ENCODE results near the gene OR4M1.
"Not testable (repeated sequence)": the region's sequence is repeated elsewhere in the genome, so short reads cannot be mapped to it uniquely, and the experiment has no call there.

OR4M1 gene

GRCh38 chr14:19773204-19773603 lies at the start of gene OR4M1:
TSS of gene OR4M1 (plus strand) at chr14:19773504. CDS start at chr14:19780323, 6,819 bp downstream.
- not testable (repeated sequence) for DNase-seq (ENCODE audit: low spot score)

GRCh38 chr14:19729359-19729758 lies 43.9 kb upstream of the OR4M1 start:
- no peak for DNase-seq (ENCODE audit: low spot score)

- no peak for DNase-seq (ENCODE audit: low spot score)
Measured at GRCh38 chr14:19729763-19730162, 43.5 kb upstream of the OR4M1 start.

GRCh38 chr14:19733893-19734292 lies 39.4 kb upstream of the OR4M1 start:
- not testable (repeated sequence) for DNase-seq (ENCODE audit: low spot score)

GRCh38 chr14:19743256-19743655 lies 30.0 kb upstream of the OR4M1 start, which contains the start of gene OR4Q3:
TSS of gene OR4Q3 (plus strand) at chr14:19743571.
- DNase-seq (ENCODE audit: low spot score) = no peak

- DNase-seq (ENCODE audit: low spot score) = not testable (repeated sequence)
Measured at GRCh38 chr14:19752316-19752715, 21.0 kb upstream of the OR4M1 start.

- DNase-seq (ENCODE audit: low spot score) = no peak
Measured at GRCh38 chr14:19754172-19754571, 19.1 kb upstream of the OR4M1 start.

- not testable (repeated sequence) for DNase-seq (ENCODE audit: low spot score)
Measured at GRCh38 chr14:19771491-19771890, 1.8 kb upstream of the OR4M1 start.

- DNase-seq (ENCODE audit: low spot score) = no peak
Measured at GRCh38 chr14:19771895-19772430, 1.3 kb upstream of the OR4M1 start.

- DNase-seq (ENCODE audit: low spot score) = not testable (repeated sequence)
Measured at GRCh38 chr14:19772454-19772853, 850 bp upstream of the OR4M1 start.

GRCh38 chr14:19775587-19775986 lies 2.3 kb downstream of the OR4M1 start:
- no peak for DNase-seq (ENCODE audit: low spot score)

- DNase-seq (ENCODE audit: low spot score) = not testable (repeated sequence)
Measured at GRCh38 chr14:19785848-19786247, 12.5 kb downstream of the OR4M1 start.

GRCh38 chr14:19787318-19787717 lies 14.0 kb downstream of the OR4M1 start:
- not testable (repeated sequence) for DNase-seq (ENCODE audit: low spot score)

- DNase-seq (ENCODE audit: low spot score) = not testable (repeated sequence)
Measured at GRCh38 chr14:19788150-19788549, 14.8 kb downstream of the OR4M1 start.

- not testable (repeated sequence) for DNase-seq (ENCODE audit: low spot score)
Measured at GRCh38 chr14:19796520-19797108, 23.3 kb downstream of the OR4M1 start.

GRCh38 chr14:19799880-19800279 lies 26.6 kb downstream of the OR4M1 start:
- DNase-seq (ENCODE audit: low spot score) = no peak

GRCh38 chr14:19800282-19801117 lies 27.2 kb downstream of the OR4M1 start:
- DNase-seq (ENCODE audit: low spot score) = no peak

- DNase-seq (ENCODE audit: low spot score) = no peak
Measured at GRCh38 chr14:19801118-19801464, 27.8 kb downstream of the OR4M1 start.

- not testable (repeated sequence) for DNase-seq (ENCODE audit: low spot score)
Measured at GRCh38 chr14:19803470-19803869, 30.2 kb downstream of the OR4M1 start, which contains the start of gene OR4N2. TSS of gene OR4N2 (plus strand) at chr14:19803770. CDS start at chr14:19827449, 23,679 bp downstream.

- DNase-seq (ENCODE audit: low spot score) = not testable (repeated sequence)
Measured at GRCh38 chr14:19813171-19813920, 40.0 kb downstream of the OR4M1 start.

- not testable (repeated sequence) for DNase-seq (ENCODE audit: low spot score)
Measured at GRCh38 chr14:19819879-19820278, 46.6 kb downstream of the OR4M1 start.

GRCh38 chr14:19821016-19821415 lies 47.7 kb downstream of the OR4M1 start:
- DNase-seq (ENCODE audit: low spot score) = not testable (repeated sequence)
